Right kidney (tissue), 1 donor: Measurements from ENCODE around the gene CSRP1.

Experiments
- DNase-seq: peaks from one replicate; pipeline ENCODE4 v3.0.0-alpha.2; 2016

Gene CSRP1

GRCh38 chr1:201455098-201455497, 51.8 kb downstream of the CSRP1 start:
- no peak for DNase-seq

GRCh38 chr1:201454608-201455007, 52.3 kb downstream of the CSRP1 start:
- no peak for DNase-seq

DNA sequence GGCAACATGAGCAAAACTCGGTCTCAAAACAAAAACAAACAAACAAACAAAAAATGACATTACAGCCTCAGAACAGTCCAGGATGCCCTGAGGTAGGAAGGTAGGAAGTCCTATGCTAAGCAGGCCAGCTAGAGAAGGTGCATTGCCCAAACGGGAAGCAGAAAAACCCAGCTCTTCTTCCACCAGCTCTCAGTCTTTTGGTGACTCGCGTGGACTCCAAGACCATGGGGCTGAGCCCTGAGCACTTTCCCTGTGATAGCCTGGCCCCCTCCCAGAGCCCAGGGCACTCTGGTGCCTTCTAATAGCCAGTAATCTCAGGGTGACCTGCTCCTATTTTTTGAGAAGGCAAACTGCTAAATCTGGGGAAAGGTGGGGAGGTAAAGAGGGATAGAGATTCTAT, 54.1 kb downstream of the CSRP1 start:
- no peak for DNase-seq

GRCh38 chr1:201450721-201451291, 56.1 kb downstream of the CSRP1 start:
- DNase-seq = peak; percentile 73

DNA sequence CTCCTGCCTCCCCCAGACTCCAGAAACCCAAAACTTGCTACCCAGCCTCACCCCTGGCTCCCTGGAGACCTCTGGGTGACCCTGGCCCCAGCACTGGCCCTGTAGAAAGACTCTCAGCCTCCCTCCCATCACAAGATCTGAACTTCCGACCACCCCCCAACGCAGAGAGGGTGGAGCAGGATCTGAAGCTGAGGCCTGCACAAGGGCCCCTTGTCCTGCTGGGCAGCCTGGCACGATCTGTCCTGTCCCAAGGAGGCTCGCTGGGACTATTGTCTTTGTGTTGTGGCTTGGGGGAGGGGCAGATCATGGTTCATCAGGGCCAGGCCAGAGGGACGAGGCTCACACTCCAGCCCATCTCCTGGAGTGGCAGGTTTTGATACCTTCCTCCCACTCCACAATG, 57.9 kb downstream of the CSRP1 start:
- no peak for DNase-seq

GRCh38 chr1:201447903-201448871, 58.7 kb downstream of the CSRP1 start:
- peak; percentile 64 for DNase-seq

- no peak for DNase-seq
Observed at GRCh38 chr1:201445310-201445709, 61.6 kb downstream of the CSRP1 start.

GRCh38 chr1:201444792-201445191, 62.1 kb downstream of the CSRP1 start:
- DNase-seq = no peak

- DNase-seq = no peak
Observed at GRCh38 chr1:201443747-201444146, 63.2 kb downstream of the CSRP1 start.

- DNase-seq = no peak
Observed at GRCh38 chr1:201436969-201437368, 70.0 kb downstream of the CSRP1 start.

GRCh38 chr1:201436393-201436792, 70.5 kb downstream of the CSRP1 start:
- DNase-seq = peak; percentile 23

- no peak for DNase-seq
Observed at GRCh38 chr1:201434266-201434665, 72.7 kb downstream of the CSRP1 start.

DNA sequence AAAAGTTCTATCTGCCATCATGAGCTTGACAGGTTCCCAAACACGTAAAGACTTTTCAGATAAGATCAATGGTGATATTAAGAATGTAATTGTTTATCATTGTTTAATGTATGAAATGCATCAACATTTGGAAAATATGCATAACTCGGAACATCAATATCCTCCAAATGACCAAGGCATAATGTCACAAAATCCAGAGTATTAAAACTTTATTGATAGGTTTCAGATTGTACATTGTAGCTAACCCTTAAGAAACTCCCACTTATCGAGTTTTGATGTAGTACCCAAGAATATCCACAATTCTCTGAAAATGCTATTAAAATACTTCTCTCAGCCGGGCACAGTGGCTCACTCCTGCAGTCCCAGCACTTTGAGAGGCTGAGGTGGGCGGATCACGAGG, 73.3 kb downstream of the CSRP1 start:
- no peak for DNase-seq
